Activated CD8-positive, alpha-beta T cell treated with anti-CD3 and anti-CD28 coated beads, Interleukin-2, amount 10 ng/mL, durations not matched to agents 7 days and 5 days (primary cell): ENCODE results near the gene SERPINB11. TPM values are rescaled to one million over a fixed set of nuclear protein-coding genes. Genes with fewer than 3 reads are reported as not detected.

Experiments
- ATAC-seq: fragments of 150-1000 bp; cut with Tn5 transposase; one replicate; pipeline ENCODE4 v1.10.0; 2021; ENCODE audit warnings: moderate library complexity
- CTCF ChIA-PET: fragments of 350-600 bp; sonication (Branson Sonifier 250); formaldehyde crosslinking; loops from one replicate; lab custom pipeline; 2021; ENCODE audit warnings: antibody characterized with exemption; lab: Charles Lee
- POLR2A ChIA-PET: fragments of 350-600 bp; sonication (Branson Sonifier 250); formaldehyde crosslinking; loops from one replicate; lab custom pipeline; 2021; ENCODE audit warnings: antibody characterized with exemption; lab: Charles Lee
- DNase-seq: peaks from one replicate; pipeline ENCODE4 v3.0.0-alpha.2; 2020
- H3K27ac Mint-ChIP-seq: one replicate; pipeline ENCODE4 v1.8.0; 2021; ENCODE audit warnings: mild to moderate bottlenecking, mixed read lengths
- H3K27me3 Mint-ChIP-seq: one replicate; pipeline ENCODE4 v1.8.0; 2021; ENCODE audit warnings: low read depth, mixed read lengths
- H3K36me3 Mint-ChIP-seq: one replicate; pipeline ENCODE4 v1.8.0; 2021; ENCODE audit warnings: low read depth, mixed read lengths
- H3K4me1 Mint-ChIP-seq: one replicate; pipeline ENCODE4 v1.8.0; 2021; ENCODE audit warnings: low read depth, mixed read lengths
- H3K4me3 Mint-ChIP-seq: one replicate; pipeline ENCODE4 v1.8.0; 2021; ENCODE audit warnings: mild to moderate bottlenecking, mixed read lengths
- H3K9me3 Mint-ChIP-seq: one replicate; pipeline ENCODE4 v1.8.0; 2022; ENCODE audit warnings: mixed read lengths; ENCODE audit not compliant: insufficient read depth
- total RNA-seq, 2 experiments: library from RNA; stranded (reverse); gene quantifications; one replicate each; pipeline ENCODE4 v1.2.3, GENCODE V29; 2021

Gene SERPINB11
- total RNA-seq, 2 experiments from 2014 or later, result not detected

DNA sequence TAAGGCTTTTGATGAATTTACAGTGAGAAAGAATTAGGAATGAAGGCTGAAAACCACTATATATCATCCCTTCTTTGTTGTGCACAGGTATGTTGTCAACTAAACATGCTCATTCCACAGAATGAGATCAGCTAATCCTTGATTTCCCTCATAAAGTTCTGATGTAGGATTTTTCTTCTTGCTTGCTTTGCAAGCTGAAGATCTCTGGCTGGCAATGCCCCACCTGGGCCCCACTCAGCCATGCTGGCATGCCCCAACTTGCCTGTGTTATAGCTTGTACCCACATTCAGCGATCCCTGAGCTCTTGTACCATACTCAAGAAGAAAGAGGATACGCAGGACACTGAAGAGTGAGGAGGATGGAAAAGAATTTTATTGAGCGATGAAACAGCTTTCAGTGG is 18.0 kb upstream of the SERPINB11 start:
- DNase-seq (no peak), ATAC-seq (no peak)
- POLR2A ChIA-PET, result no interaction called here
- Mint-ChIP-seq H3K9me3 (no peaks in the 10 kb centered on the region), H3K27me3 (no peaks in the 10 kb centered on the region), H3K27ac (no peak overlapping the region), H3K4me1 (no peaks in the 10 kb centered on the region), H3K36me3 (no peaks in the 10 kb centered on the region), H3K4me3 (no peak overlapping the region)
- CTCF ChIA-PET, result no interaction called here

DNA sequence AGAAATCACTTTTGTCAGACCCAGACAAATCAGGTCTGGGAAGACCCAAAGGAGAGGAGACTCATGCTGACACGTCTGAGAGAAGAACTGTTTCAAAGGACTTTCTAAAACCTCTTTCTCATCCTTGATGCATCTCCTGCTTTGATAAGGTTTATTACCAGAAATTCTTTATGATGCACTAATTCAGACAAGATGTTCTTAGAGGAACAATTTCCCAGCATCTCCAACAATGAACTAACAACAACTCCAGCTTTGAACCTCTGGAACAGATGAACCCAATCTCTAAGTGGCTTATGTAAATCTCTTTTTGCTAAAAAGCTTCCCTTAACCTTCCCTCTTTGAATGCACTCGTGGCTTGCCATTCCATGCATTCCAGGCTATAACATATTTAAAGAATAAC is 15.9 kb upstream of the SERPINB11 start:
- H3K4me1 Mint-ChIP-seq, result no peaks in the 10 kb centered on the region

DNA sequence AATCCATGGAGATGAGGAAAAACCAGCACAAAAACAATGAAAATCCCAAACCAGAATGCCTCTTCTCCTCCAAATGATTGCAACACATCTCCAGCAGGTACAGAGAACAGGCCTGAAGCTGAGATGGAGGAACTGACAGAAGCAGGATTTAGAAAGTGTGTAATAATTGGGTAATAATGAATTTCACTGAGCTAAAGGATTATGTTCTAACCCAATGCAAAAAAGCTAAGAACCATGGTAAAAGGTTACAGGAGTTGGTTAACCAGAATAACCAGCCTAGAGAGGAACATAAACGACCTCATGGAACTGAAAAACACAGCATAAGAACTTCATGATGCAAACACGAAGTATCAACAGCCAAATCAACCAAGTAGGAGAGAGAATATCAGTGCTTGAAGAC is 13.7 kb upstream of the SERPINB11 start:
- Mint-ChIP-seq H3K27me3 (no peaks in the 10 kb centered on the region), H3K4me3 (no peak overlapping the region), H3K36me3 (no peaks in the 10 kb centered on the region), H3K9me3 (peaks cover 11% of the 10 kb centered on the region), H3K27ac (no peak overlapping the region), H3K4me1 (no peaks in the 10 kb centered on the region)
- DNase-seq (no peak), ATAC-seq (no peak)
- POLR2A ChIA-PET, result no interaction called here
- CTCF ChIA-PET, result no interaction called here

More for the DNA sequence above, 15.9 kb upstream of the SERPINB11 start:
- Mint-ChIP-seq H3K27me3 (no peaks in the 10 kb centered on the region), H3K9me3 (no peaks in the 10 kb centered on the region), H3K4me3 (no peak overlapping the region), H3K27ac (no peak overlapping the region), H3K36me3 (no peaks in the 10 kb centered on the region)
- ATAC-seq, result no peak
- no peak for DNase-seq
- CTCF ChIA-PET, result no interaction called here
- POLR2A ChIA-PET, result no interaction called here

DNA sequence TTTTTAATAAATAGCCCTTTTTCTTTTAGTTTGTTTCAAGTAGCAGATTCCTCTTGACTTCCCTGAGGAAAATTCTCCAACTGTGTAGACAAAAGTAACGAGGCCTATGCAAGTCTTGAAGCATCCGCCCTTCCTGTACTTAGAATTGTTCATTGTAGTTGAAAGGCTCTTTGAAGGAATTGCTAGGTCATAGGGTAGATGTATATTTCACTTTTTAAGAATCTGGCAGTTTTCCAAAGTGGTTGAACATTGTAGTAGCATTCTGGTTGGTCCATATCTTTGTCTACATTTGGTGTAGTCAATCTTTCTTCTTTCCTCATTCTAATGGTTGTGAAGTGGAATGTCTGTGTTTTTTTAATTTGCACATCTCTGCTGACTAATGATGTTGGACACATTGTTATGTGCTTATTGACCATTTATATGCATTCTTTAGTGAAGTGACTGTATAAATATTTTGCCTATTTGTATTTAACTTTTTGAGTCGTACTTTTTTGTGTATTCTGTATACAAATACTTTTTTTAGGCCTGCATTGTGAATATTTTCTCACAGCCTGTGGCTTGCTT is 5.6 kb upstream of the SERPINB11 start:
- no peak overlapping the region for H3K27ac Mint-ChIP-seq
- H3K36me3 Mint-ChIP-seq, result no peaks in the 10 kb centered on the region
- ChIA-PET CTCF (no interaction called here), POLR2A (no interaction called here)
- ATAC-seq (no peak), DNase-seq (no peak)
- no peak overlapping the region for H3K4me3 Mint-ChIP-seq
- H3K4me1 Mint-ChIP-seq, result no peaks in the 10 kb centered on the region
- no peaks in the 10 kb centered on the region for H3K27me3 Mint-ChIP-seq
- peaks cover 11% of the 10 kb centered on the region for H3K9me3 Mint-ChIP-seq

DNA sequence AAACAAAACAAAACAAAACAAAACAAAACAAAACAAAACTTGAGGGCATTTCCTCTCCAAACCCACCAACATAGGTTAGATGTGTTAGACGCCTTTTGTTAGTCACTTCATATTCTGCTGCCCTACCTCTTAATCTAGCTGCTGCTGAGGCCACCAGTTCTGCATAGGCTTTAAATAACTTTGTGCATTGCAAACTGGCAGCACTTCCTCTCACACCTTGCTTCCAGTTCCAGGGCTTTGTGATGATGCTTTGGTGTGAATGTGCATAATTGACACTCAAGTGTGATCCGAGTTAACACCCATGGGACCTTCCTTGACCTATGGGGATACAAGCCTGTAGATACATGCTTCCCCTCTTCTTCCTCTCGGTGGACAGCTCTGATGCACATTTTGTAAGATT is 2.3 kb upstream of the SERPINB11 start:
- ChIA-PET POLR2A (no interaction called here), CTCF (no interaction called here)
- H3K4me1 Mint-ChIP-seq, result no peaks in the 10 kb centered on the region
- H3K9me3 Mint-ChIP-seq, result no peaks in the 10 kb centered on the region
- DNase-seq (no peak), ATAC-seq (no peak)
- no peak overlapping the region for H3K27ac Mint-ChIP-seq
- H3K4me3 Mint-ChIP-seq, result no peak overlapping the region
- H3K36me3 Mint-ChIP-seq, result no peaks in the 10 kb centered on the region
- H3K27me3 Mint-ChIP-seq, result no peaks in the 10 kb centered on the region

DNA sequence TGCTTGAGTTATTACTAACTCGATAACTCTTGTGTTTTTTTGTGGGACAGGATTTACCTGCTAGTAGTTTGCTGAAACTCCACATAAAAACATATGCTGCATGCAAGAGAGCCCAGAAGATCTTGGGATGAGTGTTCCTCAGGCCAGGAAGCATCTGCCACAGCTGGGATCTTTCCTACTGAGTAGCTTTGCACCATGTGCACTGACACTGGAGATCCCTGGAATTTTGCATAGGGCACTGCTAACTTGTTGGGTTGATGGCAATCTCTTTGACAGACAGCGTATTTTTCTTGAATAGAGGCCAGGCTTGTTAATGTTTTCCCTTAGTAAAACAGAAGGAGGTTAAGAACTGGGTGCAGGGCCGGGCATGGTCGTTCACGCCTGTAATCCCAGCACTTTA is 808 bp upstream of the SERPINB11 start:
- Mint-ChIP-seq H3K9me3 (no peaks in the 10 kb centered on the region), H3K4me3 (no peak overlapping the region), H3K4me1 (no peaks in the 10 kb centered on the region), H3K27ac (no peak overlapping the region), H3K27me3 (no peaks in the 10 kb centered on the region), H3K36me3 (no peaks in the 10 kb centered on the region)
- ChIA-PET POLR2A (no interaction called here), CTCF (no interaction called here)
- no peak for ATAC-seq
- no peak for DNase-seq

DNA sequence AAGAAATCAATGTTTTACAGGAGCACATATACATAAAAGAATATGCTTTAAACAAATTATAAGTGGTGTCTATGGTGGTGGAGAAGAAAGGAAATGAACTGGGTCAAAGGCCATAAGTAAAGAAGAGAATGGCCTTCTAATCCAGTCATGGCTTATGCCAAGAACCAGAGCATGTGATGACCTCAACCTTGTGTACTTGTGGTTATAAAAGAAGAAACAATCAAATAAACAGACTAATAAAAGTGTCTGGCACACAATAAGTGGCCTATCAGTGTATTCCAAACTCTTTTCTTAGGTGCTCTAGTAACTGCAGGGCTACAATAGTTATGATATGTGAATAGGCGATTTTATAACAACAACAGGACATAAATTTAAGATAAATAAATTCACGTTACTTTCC is 2.6 kb downstream of the SERPINB11 start:
- ChIA-PET POLR2A (no interaction called here), CTCF (no interaction called here)
- H3K9me3 Mint-ChIP-seq, result no peaks in the 10 kb centered on the region
- no peaks in the 10 kb centered on the region for H3K27me3 Mint-ChIP-seq
- no peak overlapping the region for H3K27ac Mint-ChIP-seq
- ATAC-seq (no peak), DNase-seq (no peak)
- no peaks in the 10 kb centered on the region for H3K36me3 Mint-ChIP-seq
- no peaks in the 10 kb centered on the region for H3K4me1 Mint-ChIP-seq
- H3K4me3 Mint-ChIP-seq, result no peak overlapping the region

DNA sequence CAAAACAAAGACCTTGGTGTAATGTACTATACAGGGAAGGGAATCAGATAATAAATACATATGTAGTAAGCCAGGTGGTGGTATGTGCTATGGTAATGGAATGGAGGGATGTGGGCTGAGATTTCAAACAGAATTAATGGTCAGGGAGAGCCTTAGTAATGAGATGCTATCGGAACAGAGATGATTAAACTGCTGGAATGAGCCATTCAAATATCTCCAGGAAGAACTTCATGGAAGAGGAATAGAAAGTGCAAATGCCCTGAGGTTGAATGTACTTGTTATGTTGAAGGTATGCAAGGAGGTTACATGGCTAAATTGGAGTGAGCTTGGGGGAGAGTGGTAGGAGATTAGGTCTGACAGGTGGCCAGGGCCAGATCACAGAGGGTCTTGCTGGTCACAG is 5.1 kb downstream of the SERPINB11 start:
- no peak for ATAC-seq
- Mint-ChIP-seq H3K4me3 (no peak overlapping the region), H3K9me3 (no peaks in the 10 kb centered on the region), H3K27me3 (no peaks in the 10 kb centered on the region), H3K36me3 (no peaks in the 10 kb centered on the region), H3K27ac (no peak overlapping the region), H3K4me1 (no peaks in the 10 kb centered on the region)
- no peak for DNase-seq
- ChIA-PET POLR2A (no interaction called here), CTCF (no interaction called here)

DNA sequence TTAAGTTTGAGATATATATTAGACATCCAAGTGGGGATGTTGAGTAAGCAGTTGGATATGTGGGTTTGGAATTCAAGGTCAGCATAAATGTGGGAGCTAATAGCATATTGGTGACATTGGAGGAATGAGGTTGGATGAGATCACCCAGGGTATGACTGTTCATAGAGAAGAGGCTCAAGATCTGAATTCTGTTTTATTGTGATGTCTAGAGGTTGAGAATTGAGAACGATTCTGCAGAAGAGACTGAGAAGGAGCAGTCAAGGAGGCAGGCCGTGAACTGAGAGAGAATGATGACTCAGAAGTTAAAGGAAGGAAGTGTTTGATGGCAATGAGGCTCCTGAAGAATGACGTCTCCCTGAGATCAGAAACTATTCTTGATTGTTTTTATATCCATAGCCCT is 5.9 kb downstream of the SERPINB11 start:
- ATAC-seq (no peak), DNase-seq (no peak)
- Mint-ChIP-seq H3K9me3 (no peaks in the 10 kb centered on the region), H3K4me3 (no peak overlapping the region), H3K27ac (no peak overlapping the region), H3K4me1 (no peaks in the 10 kb centered on the region), H3K36me3 (no peaks in the 10 kb centered on the region), H3K27me3 (no peaks in the 10 kb centered on the region)
- ChIA-PET CTCF (no interaction called here), POLR2A (no interaction called here)

DNA sequence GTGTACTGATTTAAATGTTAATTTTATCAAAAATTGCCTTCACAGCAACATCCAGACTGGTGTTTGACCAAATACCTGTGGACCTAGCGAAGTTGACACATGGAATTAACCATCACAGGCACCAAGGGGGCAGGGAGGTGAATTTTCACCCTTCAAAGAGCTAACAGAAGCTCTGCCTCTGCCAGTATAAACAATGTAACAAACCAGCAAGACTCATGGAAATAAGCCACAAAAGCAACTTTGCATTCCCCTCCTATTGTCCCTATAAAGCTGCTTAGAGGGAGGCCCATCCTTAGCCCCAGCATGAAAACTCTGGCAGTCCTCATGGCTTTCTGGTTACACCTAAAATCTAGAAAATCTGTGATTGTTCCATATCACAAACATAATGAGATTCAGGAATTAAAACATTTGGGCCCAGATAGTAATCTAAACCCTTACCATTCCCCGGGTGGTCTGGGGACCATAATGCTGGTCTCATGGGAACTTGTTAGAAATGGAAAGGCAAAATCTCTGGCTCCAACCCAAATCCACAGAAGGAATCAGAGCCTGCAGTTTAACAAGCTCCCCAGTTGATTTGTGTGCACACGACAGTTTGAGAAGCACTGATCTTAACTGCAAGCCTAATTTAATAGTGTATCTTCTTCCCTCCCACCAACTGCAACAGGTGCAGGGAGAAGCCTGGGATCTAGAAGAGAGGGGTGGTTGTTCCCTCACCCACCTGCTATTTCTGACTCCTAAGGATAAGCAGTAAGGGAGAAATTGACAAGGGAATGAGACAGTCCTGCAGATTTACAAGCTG is 23.1 kb downstream of the SERPINB11 start:
- Mint-ChIP-seq H3K36me3 (no peaks in the 10 kb centered on the region), H3K4me3 (no peak overlapping the region), H3K4me1 (no peaks in the 10 kb centered on the region), H3K9me3 (no peaks in the 10 kb centered on the region), H3K27me3 (no peaks in the 10 kb centered on the region), H3K27ac (no peak overlapping the region)
- CTCF ChIA-PET, result no interaction called here
- POLR2A ChIA-PET, result no interaction called here
- DNase-seq (no peak), ATAC-seq (no peak)

DNA sequence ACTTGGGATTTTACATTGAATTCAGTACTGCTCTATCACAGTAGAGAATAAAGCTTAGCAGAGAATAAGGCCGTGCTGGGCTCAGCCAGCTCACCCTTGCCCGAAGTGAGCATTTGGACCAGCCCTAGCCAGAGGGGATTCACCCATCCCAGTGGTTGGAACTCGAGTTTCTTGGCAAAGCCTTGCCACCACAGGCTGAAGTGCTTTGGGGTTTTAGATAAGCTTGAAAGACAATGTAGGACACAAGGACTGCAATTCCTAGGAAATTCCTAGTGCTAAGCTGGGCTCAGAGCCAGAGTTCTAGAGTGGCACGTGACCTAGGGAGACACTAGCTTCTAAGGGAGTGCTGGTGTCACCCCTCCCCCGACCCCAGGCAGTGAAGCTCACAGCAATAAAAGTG is 28.0 kb downstream of the SERPINB11 start:
- H3K4me3 Mint-ChIP-seq, result no peak overlapping the region
- no peaks in the 10 kb centered on the region for H3K27me3 Mint-ChIP-seq
- no peaks in the 10 kb centered on the region for H3K4me1 Mint-ChIP-seq
- no peak overlapping the region for H3K27ac Mint-ChIP-seq
- DNase-seq (no peak), ATAC-seq (no peak)
- ChIA-PET POLR2A (interaction anchor here (0.6 kb wide), 1 partner anchor 179 kb away, joined by 3 read pairs; no protein-coding TSS in a partner anchor), CTCF (no interaction called here)
- H3K9me3 Mint-ChIP-seq, result no peaks in the 10 kb centered on the region
- no peaks in the 10 kb centered on the region for H3K36me3 Mint-ChIP-seq

DNA sequence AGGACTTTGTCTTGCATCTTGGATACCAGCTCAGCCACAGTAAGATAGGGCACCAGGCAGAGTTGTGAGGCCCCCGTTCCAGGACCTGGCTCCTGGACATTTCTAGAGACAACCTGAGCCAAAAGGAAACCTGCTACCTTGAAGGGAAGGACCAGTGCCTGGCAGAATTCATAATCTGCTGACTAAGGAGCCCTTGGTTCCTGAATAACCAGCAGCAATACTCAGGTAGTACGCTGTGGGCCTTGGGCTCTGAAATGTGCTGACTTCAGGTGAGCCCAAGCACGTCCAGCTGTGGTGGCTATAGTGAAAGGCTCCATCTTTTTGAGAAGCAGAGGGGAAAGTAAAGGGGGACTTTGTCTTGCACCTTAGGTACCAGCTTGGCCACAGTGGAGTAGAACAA is 28.5 kb downstream of the SERPINB11 start:
- DNase-seq (no peak), ATAC-seq (no peak)
- no peaks in the 10 kb centered on the region for H3K4me1 Mint-ChIP-seq
- H3K9me3 Mint-ChIP-seq, result no peaks in the 10 kb centered on the region
- no peaks in the 10 kb centered on the region for H3K27me3 Mint-ChIP-seq
- H3K4me3 Mint-ChIP-seq, result no peak overlapping the region
- H3K27ac Mint-ChIP-seq, result no peak overlapping the region
- no peaks in the 10 kb centered on the region for H3K36me3 Mint-ChIP-seq
- ChIA-PET POLR2A (interaction anchor here (0.6 kb wide), 1 partner anchor 179 kb away, joined by 3 read pairs; no protein-coding TSS in a partner anchor), CTCF (no interaction called here)
